OCI-LY3 (cell line): ENCODE data around the gene CLSTN2.

Source experiments
- CTCF ChIP-seq: fragments of 200-600, 300-600 bp; sonication (generic); IDR thresholded peaks from 2 replicates; pipeline ENCODE4 v1.5.1; 2014; ENCODE audit warnings: antibody characterized with exemption, low read length, low read depth
- EZH2phosphoT487 ChIP-seq: fragments of 200-600 bp; shearing (Covaris generic); IDR thresholded peaks from 2 replicates; pipeline ENCODE4 v1.6.1; 2018; ENCODE audit warnings: antibody characterized with exemption, mixed run types, low read depth

GRCh38 chr3:140251678-140252077 lies 316.7 kb downstream of the CLSTN2 start:
- no peak for TF ChIP-seq CTCF
- TF ChIP-seq EZH2phosphoT487 = no peak
